SK-N-SH (cell line): ENCODE measurements around the gene NDUFB3. TPM values are rescaled to one million over a fixed set of nuclear protein-coding genes. Genes with fewer than 3 reads are reported as not detected.

Source experiments
- CTCF ChIA-PET: fragments of 300-600, 350-600 bp; formaldehyde crosslinking; extraction: SDS; loops from one replicate; lab custom pipeline; 2021; lab: Yijun Ruan, JAX
- POLR2A ChIA-PET: fragments of 350-600 bp; sonication (Branson Sonifier 250); formaldehyde crosslinking; extraction: SDS; loops from one replicate; lab custom pipeline; 2020; ENCODE audit warnings: antibody characterized with exemption, inconsistent platforms; lab: Yijun Ruan, JAX
- DNase-seq: peaks from one replicate; pipeline ENCODE4 v3.0.0; 2012
- H2AFZ ChIP-seq: fragments of 200-600 bp; sonication (generic); 2 replicates; pipeline ENCODE4 v1.8.1; 2016; ENCODE audit warnings: antibody characterized with exemption, mild to moderate bottlenecking, low read depth
- H3F3A ChIP-seq: fragments of 200-600 bp; sonication (generic); replicated peaks from 2 replicates; pipeline ENCODE3; 2016; ENCODE audit warnings: antibody characterized with exemption, mild to moderate bottlenecking; ENCODE audit not compliant: insufficient read depth
- H3K27ac ChIP-seq, 2 experiments: fragments of 200-500 bp in 1 of 2; fragments of 200-600 bp in 1 of 2; sonication (Bioruptor generic) in 1 of 2; sonication (generic), shearing (Covaris generic) in 1 of 2; 2 replicates each; pipeline versions ENCODE4 v1.5.1 to v1.6.1; 2014 to 2016; ENCODE audit warnings: low read depth in 2 of 2, inconsistent platforms in 1 of 2, low read length in 1 of 2, mild to moderate bottlenecking in 1 of 2, mixed read lengths in 1 of 2
- H3K27me3 ChIP-seq: fragments of 200-600 bp; sonication (generic), shearing (Covaris generic); 2 replicates; pipeline ENCODE4 v1.6.1; 2016; ENCODE audit warnings: mixed run types; ENCODE audit not compliant: insufficient read depth
- H3K36me3 ChIP-seq, 2 experiments: fragments of 200-500 bp in 1 of 2; fragments of 200-600 bp in 1 of 2; sonication (Bioruptor generic) in 1 of 2; sonication (generic) in 1 of 2; replicated peaks in 1 of 2; 2 replicates each; pipeline versions ENCODE3 to v1.5.1; 2014 to 2016; ENCODE audit warnings: low read length in 1 of 2, mild to moderate bottlenecking in 1 of 2; ENCODE audit not compliant: insufficient read depth in 2 of 2, control insufficient read depth in 1 of 2
- H3K4me1 ChIP-seq, 2 experiments: fragments of 200-500 bp in 1 of 2; fragments of 200-600 bp in 1 of 2; sonication (Bioruptor generic) in 1 of 2; sonication (generic), shearing (Covaris generic) in 1 of 2; 2 replicates each; pipeline versions ENCODE4 v1.5.1 to v1.6.1; 2014 to 2016; ENCODE audit warnings: low read depth in 1 of 2, low read length in 1 of 2, mixed run types in 1 of 2; ENCODE audit not compliant: insufficient read depth in 2 of 2, control insufficient read depth in 1 of 2
- H3K4me2 ChIP-seq: fragments of 200-600 bp; sonication (generic), shearing (Covaris generic); 2 replicates; pipeline ENCODE4 v1.6.1; 2017; ENCODE audit warnings: mixed run types
- H3K4me3 ChIP-seq, 2 experiments: fragments of 200-500 bp in 1 of 2; fragments of 200-600 bp in 1 of 2; sonication (Bioruptor generic) in 1 of 2; sonication (generic), shearing (Covaris generic) in 1 of 2; 2 replicates each; pipeline versions ENCODE4 v1.5.1 to v1.8.1; 2014 to 2016; ENCODE audit warnings: low read depth in 2 of 2, inconsistent platforms in 1 of 2, low read length in 1 of 2, mild to moderate bottlenecking in 1 of 2, mixed read lengths in 1 of 2, moderate library complexity in 1 of 2
- H3K79me2 ChIP-seq: fragments of 200-600 bp; sonication (generic); 2 replicates; pipeline ENCODE4 v1.8.1; 2017; ENCODE audit warnings: mild to moderate bottlenecking; ENCODE audit not compliant: insufficient read depth
- H3K9ac ChIP-seq: fragments of 200-600 bp; sonication (generic); 2 replicates; pipeline ENCODE4 v1.6.1; 2017; ENCODE audit warnings: mixed run types
- H3K9me2 ChIP-seq: fragments of 200-600 bp; sonication (generic); 2 replicates; pipeline ENCODE4 v1.6.1; 2017; ENCODE audit warnings: mixed run types
- H3K9me3 ChIP-seq: fragments of 200-600 bp; sonication (generic); 2 replicates; pipeline ENCODE4 v1.6.1; 2017; ENCODE audit warnings: mixed run types, mild to moderate bottlenecking, moderate library complexity
- H4K20me1 ChIP-seq: fragments of 200-600 bp; sonication (generic); 2 replicates; pipeline ENCODE4 v1.6.1; 2017; ENCODE audit warnings: mild to moderate bottlenecking, mixed run types; ENCODE audit not compliant: insufficient read depth
- EZH2phosphoT487 ChIP-seq: fragments of 200-600 bp; sonication (generic); IDR thresholded peaks from 2 replicates; pipeline ENCODE4 v1.6.1; 2017; ENCODE audit warnings: low read depth, mixed run types, mild to moderate bottlenecking, antibody characterized with exemption, moderate library complexity, borderline replicate concordance
- FOSL2 ChIP-seq: IDR thresholded peaks from 2 replicates; pipeline ENCODE4 v1.4.0; 2012; ENCODE audit warnings: low read depth, mild to moderate bottlenecking, moderate library complexity, borderline replicate concordance
- FOXJ3 ChIP-seq: sonication (generic); formaldehyde crosslinking; IDR thresholded peaks from 2 replicates; pipeline ENCODE4 v1.5.1; 2020; ENCODE audit warnings: mild to moderate bottlenecking, missing genetic modification reagents
- FOXM1 ChIP-seq: IDR thresholded peaks from 2 replicates; pipeline ENCODE4 v1.4.0; 2012; ENCODE audit warnings: low read depth, mild to moderate bottlenecking
- GABPA ChIP-seq: IDR thresholded peaks from 2 replicates; pipeline ENCODE4 v1.4.0; 2012; ENCODE audit warnings: low read depth, mild to moderate bottlenecking
- JUND ChIP-seq: IDR thresholded peaks from 2 replicates; pipeline ENCODE4 v1.4.0; 2012
- MEF2A ChIP-seq: IDR thresholded peaks from 2 replicates; pipeline ENCODE4 v1.4.0; 2012; ENCODE audit warnings: low read depth, borderline replicate concordance
- MXI1 ChIP-seq: IDR thresholded peaks from 2 replicates; pipeline ENCODE4 v1.6.1; 2012; ENCODE audit warnings: mild to moderate bottlenecking, low read depth, low read length, improper control_type of control experiment
- NRF1 ChIP-seq: IDR thresholded peaks from 2 replicates; pipeline ENCODE4 v1.6.1; 2012; ENCODE audit warnings: low read depth, mild to moderate bottlenecking, low read length
- RCOR1 ChIP-seq: fragments of 150-350 bp; IDR thresholded peaks from 2 replicates; pipeline ENCODE4 v1.6.1; 2017; ENCODE audit warnings: antibody characterized with exemption, low read length
- SIN3A ChIP-seq: IDR thresholded peaks from 2 replicates; pipeline ENCODE4 v1.6.1; 2012; ENCODE audit warnings: low read depth, mild to moderate bottlenecking, low read length, moderate library complexity, borderline replicate concordance
- TCF12 ChIP-seq: IDR thresholded peaks from 2 replicates; pipeline ENCODE4 v1.4.0; 2012
- TEAD4 ChIP-seq: IDR thresholded peaks from 2 replicates; pipeline ENCODE4 v1.4.0; 2012; ENCODE audit warnings: mild to moderate bottlenecking, borderline replicate concordance; ENCODE audit not compliant: insufficient read depth
- YY1 ChIP-seq: IDR thresholded peaks from 2 replicates; pipeline ENCODE4 v1.4.0; 2012; ENCODE audit warnings: low read depth, mild to moderate bottlenecking
- WGBS: methylation state at CpG from one replicate; pipeline ENCODE4 v1.1.6; 2017; ENCODE audit warnings: low lambda C conversion rate; 5-methylcytosine and 5-hydroxymethylcytosine counted together
- polyA plus RNA-seq, 3 experiments: library from polyadenylated mRNA; depleted of rRNA; stranded (reverse); fragments of >200 nt; gene quantifications; 2 replicates each; pipeline ENCODE4 v1.2.3, GENCODE V29; 2012
- TF ChIP-seq, protein P1 (sequence below): IDR thresholded peaks from 2 replicates; pipeline ENCODE4 v1.4.0; 2012; ENCODE audit warnings: low read depth
- TF ChIP-seq, protein P2 (sequence below): fragments of 200-600 bp; sonication (generic); IDR thresholded peaks from 2 replicates; pipeline ENCODE4 v1.6.1; 2017; ENCODE audit warnings: antibody characterized with exemption, mild to moderate bottlenecking, moderate library complexity
- TF ChIP-seq, protein P3 (sequence below): IDR thresholded peaks from 2 replicates; pipeline ENCODE4; 2012
- TF ChIP-seq, protein P4 (sequence below): IDR thresholded peaks from 2 replicates; pipeline ENCODE4 v1.6.1; 2012; ENCODE audit warnings: mild to moderate bottlenecking, low read depth, low read length, moderate library complexity
- TF ChIP-seq, protein P5 (sequence below): fragments of 150-350 bp; IDR thresholded peaks from 2 replicates; pipeline ENCODE4 v1.6.1; 2017; ENCODE audit warnings: antibody characterized with exemption, low read length, low read depth, borderline replicate concordance

NDUFB3 gene
- polyA plus RNA-seq, 1 of the 3 experiments (the other 2 are of a cell fraction): 55.9 TPM

DNA sequence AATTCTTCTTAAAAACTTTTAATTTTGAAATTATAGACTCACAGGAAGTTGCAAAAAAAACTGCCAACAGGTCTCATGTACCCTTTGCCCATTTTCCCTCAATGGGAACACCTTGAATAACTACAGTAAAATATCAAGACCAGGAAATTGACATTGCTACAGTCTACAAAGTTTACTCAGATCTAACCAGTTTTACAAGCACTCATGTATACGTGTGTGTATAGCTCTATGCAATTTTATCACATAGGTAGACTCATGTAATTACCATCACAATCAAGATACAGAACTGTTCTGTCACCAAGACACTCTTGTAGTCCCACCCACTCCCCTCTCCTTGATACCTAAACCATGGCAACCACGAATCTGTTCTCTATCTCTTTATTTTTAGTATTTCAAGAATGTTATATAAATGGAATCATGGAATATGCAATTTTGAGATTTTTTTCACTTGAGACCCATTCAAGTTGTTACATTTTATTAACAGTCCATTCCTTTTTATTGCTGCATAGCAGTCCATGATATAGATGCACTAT, 6.9 kb upstream of the NDUFB3 start:
- no peaks in the 10 kb centered on the region for H3K9me3 ChIP-seq
- POLR2A ChIA-PET: no interaction called here
- H3K36me3 ChIP-seq: peaks cover 0 to 13% of the 10 kb centered on the region in 2 experiments
- H3K27me3 ChIP-seq: no peaks in the 10 kb centered on the region
- CTCF ChIA-PET: interaction anchor here (0.6 to 1.1 kb wide), 3 partner anchors 93 to 106 kb away, joined by 3 to 4 read pairs (median 3); partner anchors contain the start of gene ORC2
- H3K4me2 ChIP-seq: no peak overlapping the region
- H4K20me1 ChIP-seq: no peaks in the 10 kb centered on the region; the same call in 1 of the 2 replicates
- no peaks in the 10 kb centered on the region for H3K9me2 ChIP-seq
- DNase-seq: no peak
- H3K4me1 ChIP-seq: peaks cover 0 to 7% of the 10 kb centered on the region in 2 experiments; a peak in 2 of 4 replicates
- no peak for TF ChIP-seq FOXM1
- no peak overlapping the region for H3K9ac ChIP-seq
- WGBS: 92% methylated on average over 2 of the region's 2 CpGs
- H2AFZ ChIP-seq: no peak overlapping the region
- no peak overlapping the region for H3K4me3 ChIP-seq
- no peak overlapping the region for H3K27ac ChIP-seq
- no peaks in the 10 kb centered on the region for H3F3A ChIP-seq
- H3K79me2 ChIP-seq: peaks cover 98% of the 10 kb centered on the region

DNA sequence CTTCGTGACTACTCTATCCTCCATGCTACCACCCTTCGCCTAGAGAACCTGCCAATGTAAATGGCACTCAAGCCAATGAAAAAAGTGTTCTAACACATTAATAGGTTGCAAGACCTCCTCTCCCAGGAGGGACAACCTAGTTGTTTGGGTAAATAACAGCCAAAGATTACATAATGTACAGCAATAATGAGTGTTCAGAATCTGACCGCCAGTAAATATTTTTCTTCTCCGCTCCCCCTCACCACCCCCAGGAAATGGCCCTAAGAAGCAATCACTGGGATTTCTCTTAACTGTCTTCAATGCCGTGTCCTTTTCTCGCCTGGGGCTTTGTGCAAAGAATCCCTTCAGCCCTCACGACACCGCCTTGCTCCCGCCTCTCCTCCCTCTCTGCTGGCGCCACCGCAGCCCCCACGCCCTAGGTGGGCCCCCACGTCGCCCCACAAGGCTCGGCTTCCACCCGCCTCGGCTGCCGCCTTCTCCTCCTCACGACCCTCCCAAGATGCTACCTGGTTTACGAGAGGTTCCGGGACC, 788 bp upstream of the NDUFB3 start:
- Histone ChIP-seq H3K9me2 (no peaks in the 10 kb centered on the region), H3K79me2 (peaks cover 99% of the 10 kb centered on the region), H3F3A (peaks cover 1% of the 10 kb centered on the region), H2AFZ (peak overlapping the region; percentile 95), H3K4me1 (peaks cover 7 to 12% of the 10 kb centered on the region in 2 experiments; a peak in 3 of 4 replicates), H3K9ac (peak overlapping the region; percentile 96), H3K27me3 (no peaks in the 10 kb centered on the region), H3K36me3 (peaks cover 0 to 8% of the 10 kb centered on the region in 2 experiments), H4K20me1 (no peaks in the 10 kb centered on the region; the same call in 1 of the 2 replicates), H3K4me3 (peak overlapping the region; percentile 88 to 98), H3K4me2 (peak overlapping the region; percentile 92), H3K27ac (peak overlapping the region; percentile 48 to 86; a peak in 2 of 4 replicates), H3K9me3 (no peaks in the 10 kb centered on the region)
- no peak for DNase-seq
- POLR2A ChIA-PET: no interaction called here
- TF ChIP-seq, protein P1, sequence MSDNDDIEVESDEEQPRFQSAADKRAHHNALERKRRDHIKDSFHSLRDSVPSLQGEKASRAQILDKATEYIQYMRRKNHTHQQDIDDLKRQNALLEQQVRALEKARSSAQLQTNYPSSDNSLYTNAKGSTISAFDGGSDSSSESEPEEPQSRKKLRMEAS: no peak
- no peak for TF ChIP-seq TEAD4
- TF ChIP-seq FOSL2: no peak
- TF ChIP-seq EZH2phosphoT487: no peak
- TF ChIP-seq NRF1: no peak
- no peak for TF ChIP-seq FOXM1
- no peak for TF ChIP-seq FOXJ3 (CRISPR knock-in tag)
- no peak for TF ChIP-seq MXI1
- TF ChIP-seq TCF12: no peak
- TF ChIP-seq RCOR1: no peak
- TF ChIP-seq MEF2A: no peak
- no peak for TF ChIP-seq JUND
- TF ChIP-seq SIN3A: no peak
- TF ChIP-seq, protein P2, sequence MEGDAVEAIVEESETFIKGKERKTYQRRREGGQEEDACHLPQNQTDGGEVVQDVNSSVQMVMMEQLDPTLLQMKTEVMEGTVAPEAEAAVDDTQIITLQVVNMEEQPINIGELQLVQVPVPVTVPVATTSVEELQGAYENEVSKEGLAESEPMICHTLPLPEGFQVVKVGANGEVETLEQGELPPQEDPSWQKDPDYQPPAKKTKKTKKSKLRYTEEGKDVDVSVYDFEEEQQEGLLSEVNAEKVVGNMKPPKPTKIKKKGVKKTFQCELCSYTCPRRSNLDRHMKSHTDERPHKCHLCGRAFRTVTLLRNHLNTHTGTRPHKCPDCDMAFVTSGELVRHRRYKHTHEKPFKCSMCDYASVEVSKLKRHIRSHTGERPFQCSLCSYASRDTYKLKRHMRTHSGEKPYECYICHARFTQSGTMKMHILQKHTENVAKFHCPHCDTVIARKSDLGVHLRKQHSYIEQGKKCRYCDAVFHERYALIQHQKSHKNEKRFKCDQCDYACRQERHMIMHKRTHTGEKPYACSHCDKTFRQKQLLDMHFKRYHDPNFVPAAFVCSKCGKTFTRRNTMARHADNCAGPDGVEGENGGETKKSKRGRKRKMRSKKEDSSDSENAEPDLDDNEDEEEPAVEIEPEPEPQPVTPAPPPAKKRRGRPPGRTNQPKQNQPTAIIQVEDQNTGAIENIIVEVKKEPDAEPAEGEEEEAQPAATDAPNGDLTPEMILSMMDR: no peak
- TF ChIP-seq, protein P3, sequence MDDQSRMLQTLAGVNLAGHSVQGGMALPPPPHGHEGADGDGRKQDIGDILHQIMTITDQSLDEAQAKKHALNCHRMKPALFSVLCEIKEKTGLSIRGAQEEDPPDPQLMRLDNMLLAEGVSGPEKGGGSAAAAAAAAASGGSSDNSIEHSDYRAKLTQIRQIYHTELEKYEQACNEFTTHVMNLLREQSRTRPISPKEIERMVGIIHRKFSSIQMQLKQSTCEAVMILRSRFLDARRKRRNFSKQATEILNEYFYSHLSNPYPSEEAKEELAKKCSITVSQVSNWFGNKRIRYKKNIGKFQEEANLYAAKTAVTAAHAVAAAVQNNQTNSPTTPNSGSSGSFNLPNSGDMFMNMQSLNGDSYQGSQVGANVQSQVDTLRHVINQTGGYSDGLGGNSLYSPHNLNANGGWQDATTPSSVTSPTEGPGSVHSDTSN: no peak
- no peak for TF ChIP-seq GABPA
- TF ChIP-seq, protein P4, sequence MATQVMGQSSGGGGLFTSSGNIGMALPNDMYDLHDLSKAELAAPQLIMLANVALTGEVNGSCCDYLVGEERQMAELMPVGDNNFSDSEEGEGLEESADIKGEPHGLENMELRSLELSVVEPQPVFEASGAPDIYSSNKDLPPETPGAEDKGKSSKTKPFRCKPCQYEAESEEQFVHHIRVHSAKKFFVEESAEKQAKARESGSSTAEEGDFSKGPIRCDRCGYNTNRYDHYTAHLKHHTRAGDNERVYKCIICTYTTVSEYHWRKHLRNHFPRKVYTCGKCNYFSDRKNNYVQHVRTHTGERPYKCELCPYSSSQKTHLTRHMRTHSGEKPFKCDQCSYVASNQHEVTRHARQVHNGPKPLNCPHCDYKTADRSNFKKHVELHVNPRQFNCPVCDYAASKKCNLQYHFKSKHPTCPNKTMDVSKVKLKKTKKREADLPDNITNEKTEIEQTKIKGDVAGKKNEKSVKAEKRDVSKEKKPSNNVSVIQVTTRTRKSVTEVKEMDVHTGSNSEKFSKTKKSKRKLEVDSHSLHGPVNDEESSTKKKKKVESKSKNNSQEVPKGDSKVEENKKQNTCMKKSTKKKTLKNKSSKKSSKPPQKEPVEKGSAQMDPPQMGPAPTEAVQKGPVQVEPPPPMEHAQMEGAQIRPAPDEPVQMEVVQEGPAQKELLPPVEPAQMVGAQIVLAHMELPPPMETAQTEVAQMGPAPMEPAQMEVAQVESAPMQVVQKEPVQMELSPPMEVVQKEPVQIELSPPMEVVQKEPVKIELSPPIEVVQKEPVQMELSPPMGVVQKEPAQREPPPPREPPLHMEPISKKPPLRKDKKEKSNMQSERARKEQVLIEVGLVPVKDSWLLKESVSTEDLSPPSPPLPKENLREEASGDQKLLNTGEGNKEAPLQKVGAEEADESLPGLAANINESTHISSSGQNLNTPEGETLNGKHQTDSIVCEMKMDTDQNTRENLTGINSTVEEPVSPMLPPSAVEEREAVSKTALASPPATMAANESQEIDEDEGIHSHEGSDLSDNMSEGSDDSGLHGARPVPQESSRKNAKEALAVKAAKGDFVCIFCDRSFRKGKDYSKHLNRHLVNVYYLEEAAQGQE: no peak
- TF ChIP-seq, protein P5, sequence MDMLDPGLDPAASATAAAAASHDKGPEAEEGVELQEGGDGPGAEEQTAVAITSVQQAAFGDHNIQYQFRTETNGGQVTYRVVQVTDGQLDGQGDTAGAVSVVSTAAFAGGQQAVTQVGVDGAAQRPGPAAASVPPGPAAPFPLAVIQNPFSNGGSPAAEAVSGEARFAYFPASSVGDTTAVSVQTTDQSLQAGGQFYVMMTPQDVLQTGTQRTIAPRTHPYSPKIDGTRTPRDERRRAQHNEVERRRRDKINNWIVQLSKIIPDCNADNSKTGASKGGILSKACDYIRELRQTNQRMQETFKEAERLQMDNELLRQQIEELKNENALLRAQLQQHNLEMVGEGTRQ: no peak
- no peak for TF ChIP-seq YY1
- TF ChIP-seq, all 33 proteins: peak for 0
- CTCF ChIA-PET: interaction anchor here (0.6 to 5.1 kb wide), 7 partner anchors 13 to 169 kb away, joined by 3 to 58 read pairs (median 30); partner anchors contain the start of gene ORC2
- 2% methylated on average over 21 of the region's 21 CpGs for WGBS
